ENCODE results near the gene HOMEZ. TPM values are rescaled to one million over a fixed set of nuclear protein-coding genes. Genes with fewer than 3 reads are reported as not detected.
A peak's percentile ranks its signal among the peaks of the same experiment; 100 is the strongest.
"Not testable (repeated sequence)": the region's sequence is repeated elsewhere in the genome, so short reads cannot be mapped to it uniquely, and the experiment has no call there.

Gene HOMEZ
- total RNA-seq, 2 donors from 2014 or later = 4.6 to 5.7 TPM

- Mint-ChIP-seq H3K36me3 (ENCODE audit: low read depth) (peaks cover 4% of the 10 kb centered on the region), H3K27me3 (peaks cover 32% of the 10 kb centered on the region), H3K4me1 (peaks cover 7% of the 10 kb centered on the region), H3K27ac (no peak overlapping the region), H3K4me3 (no peak overlapping the region)
- H3K9me3 ChIP-seq (ENCODE audit: control insufficient read depth, low read length, poor library complexity, severe bottlenecking) = no peaks in the 10 kb centered on the region
- DNase-seq (no peak), ATAC-seq (no peak)
Observed at GRCh38 chr14:23242076-23242475, 43.9 kb downstream of the HOMEZ start.

- H3K27me3 Mint-ChIP-seq = peaks cover 32% of the 10 kb centered on the region
- H3K36me3 Mint-ChIP-seq (ENCODE audit: low read depth); H3K9me3 ChIP-seq (ENCODE audit: control insufficient read depth, low read length, poor library complexity, severe bottlenecking); DNase-seq; H3K4me1 Mint-ChIP-seq; H3K4me3 Mint-ChIP-seq; H3K27ac Mint-ChIP-seq; ATAC-seq: not testable (repeated sequence)
Observed at GRCh38 chr14:23241061-23241715, 44.7 kb downstream of the HOMEZ start.

GRCh38 chr14:23240661-23241060, 45.3 kb downstream of the HOMEZ start:
- Mint-ChIP-seq H3K27ac (no peak overlapping the region), H3K36me3 (ENCODE audit: low read depth) (peaks cover 4% of the 10 kb centered on the region), H3K4me3 (no peak overlapping the region), H3K27me3 (peaks cover 32% of the 10 kb centered on the region), H3K4me1 (peaks cover 7% of the 10 kb centered on the region)
- ATAC-seq = no peak
- DNase-seq = no peak
- no peaks in the 10 kb centered on the region for H3K9me3 ChIP-seq (ENCODE audit: control insufficient read depth, low read length, poor library complexity, severe bottlenecking)

- H3K4me3 Mint-ChIP-seq = peak within 1 kb of the TSS; percentile 37
- H3K9me3 ChIP-seq (ENCODE audit: control insufficient read depth, low read length, poor library complexity, severe bottlenecking) = no peaks in the 10 kb centered on the region
- H3K27me3 Mint-ChIP-seq = peaks cover 27% of the 10 kb centered on the region
- DNase-seq = peak; percentile 54 to 62 (median 59)
- peaks cover 4% of the 10 kb centered on the region for H3K36me3 Mint-ChIP-seq (ENCODE audit: low read depth)
- H3K4me1 Mint-ChIP-seq = peaks cover 7% of the 10 kb centered on the region
- peak; percentile 100 for ATAC-seq
- H3K27ac Mint-ChIP-seq = no peak within 1 kb of the TSS
Observed at GRCh38 chr14:23237772-23238594, 47.9 kb downstream of the HOMEZ start, which contains the start of gene RNF212B. TSS of gene RNF212B (plus strand) at chr14:23237936. CDS start at chr14:23240346, 2,410 bp downstream.

GRCh38 chr14:23232241-23232808, 53.6 kb downstream of the HOMEZ start:
- not testable (repeated sequence) for H3K27ac Mint-ChIP-seq; H3K36me3 Mint-ChIP-seq (ENCODE audit: low read depth); ATAC-seq; H3K4me1 Mint-ChIP-seq; H3K9me3 ChIP-seq (ENCODE audit: control insufficient read depth, low read length, poor library complexity, severe bottlenecking); H3K27me3 Mint-ChIP-seq; DNase-seq; H3K4me3 Mint-ChIP-seq

- DNase-seq (no peak), ATAC-seq (no peak)
Observed at GRCh38 chr14:23228812-23229211, 57.1 kb downstream of the HOMEZ start.

GRCh38 chr14:23227566-23227965, 58.4 kb downstream of the HOMEZ start:
- Mint-ChIP-seq H3K36me3 (ENCODE audit: low read depth) (no peaks in the 10 kb centered on the region), H3K27me3 (peaks cover 8% of the 10 kb centered on the region), H3K4me1 (peaks cover 2% of the 10 kb centered on the region), H3K27ac (no peak overlapping the region), H3K4me3 (no peak overlapping the region)
- ATAC-seq = no peak
- H3K9me3 ChIP-seq (ENCODE audit: control insufficient read depth, low read length, poor library complexity, severe bottlenecking) = no peaks in the 10 kb centered on the region
- no peak for DNase-seq

More at GRCh38 chr14:23228812-23229211, 57.1 kb downstream of the HOMEZ start:
- H3K4me3 Mint-ChIP-seq = no peak overlapping the region
- no peaks in the 10 kb centered on the region for H3K36me3 Mint-ChIP-seq (ENCODE audit: low read depth)
- H3K27me3 Mint-ChIP-seq = peaks cover 8% of the 10 kb centered on the region
- H3K27ac Mint-ChIP-seq = no peak overlapping the region
- H3K9me3 ChIP-seq (ENCODE audit: control insufficient read depth, low read length, poor library complexity, severe bottlenecking) = no peaks in the 10 kb centered on the region
- peaks cover 2% of the 10 kb centered on the region for H3K4me1 Mint-ChIP-seq

GRCh38 chr14:23224958-23225357, 61.0 kb downstream of the HOMEZ start:
- not testable (repeated sequence) for H3K9me3 ChIP-seq (ENCODE audit: control insufficient read depth, low read length, poor library complexity, severe bottlenecking); H3K36me3 Mint-ChIP-seq (ENCODE audit: low read depth); H3K27ac Mint-ChIP-seq; DNase-seq; ATAC-seq; H3K4me1 Mint-ChIP-seq; H3K4me3 Mint-ChIP-seq
- peaks cover 31% of the 10 kb centered on the region for H3K27me3 Mint-ChIP-seq

Other genes starting within 250 kb of the HOMEZ start
- not detected for gene PSMB11, start 243.9 kb downstream of the HOMEZ start, total RNA-seq
- 1 to 10 TPM; 1.6 to 1.8 TPM for gene CDH24, start 228.6 kb downstream of the HOMEZ start, total RNA-seq
- gene ACIN1, start 191.0 kb downstream of the HOMEZ start, total RNA-seq = 100 to 1,000 TPM; 264 to 298 TPM
- gene C14orf119, start 190.6 kb downstream of the HOMEZ start, total RNA-seq = 10 to 100 TPM; 10.5 to 11.6 TPM
- gene CIROP, start 181.1 kb downstream of the HOMEZ start, total RNA-seq = not detected
- under 1 TPM in 1 of 2 donors, not detected in 1; 0.25 TPM for gene CEBPE, start 166.9 kb downstream of the HOMEZ start, total RNA-seq
- gene SLC7A8, start 102.5 kb downstream of the HOMEZ start, total RNA-seq = 1 to 10 TPM; 2.0 to 2.5 TPM
- gene RNF212B, start 48.2 kb downstream of the HOMEZ start, total RNA-seq = under 1 TPM in 1 of 2 donors, not detected in 1; 0.89 TPM
- 10 to 100 TPM; 30.6 to 33.8 TPM for gene PPP1R3E, start 16.7 kb upstream of the HOMEZ start, total RNA-seq
- gene BCL2L2, start 20.7 kb upstream of the HOMEZ start, total RNA-seq = 1 to 10 TPM; 3.5 to 5.0 TPM
- 100 to 1,000 TPM; 168 to 182 TPM for gene PABPN1, start 35.3 kb upstream of the HOMEZ start, total RNA-seq
- gene SLC22A17, start 66.8 kb upstream of the HOMEZ start, total RNA-seq = 10 to 100 TPM in 1 of 2 donors, 1 to 10 TPM in 1; 3.7 to 10.5 TPM
- gene EFS, start 79.0 kb upstream of the HOMEZ start, total RNA-seq = not detected
- not detected for gene IL25, start 86.7 kb upstream of the HOMEZ start, total RNA-seq
- gene CMTM5, start 90.9 kb upstream of the HOMEZ start, total RNA-seq = 10 to 100 TPM in 1 of 2 donors, 1 to 10 TPM in 1; 2.5 to 29.1 TPM
- not detected for gene MYH6, start 122.1 kb upstream of the HOMEZ start, total RNA-seq
- gene MYH7, start 149.5 kb upstream of the HOMEZ start, total RNA-seq = not detected
- 100 to 1,000 TPM in 1 of 2 donors, 10 to 100 TPM in 1; 97.6 to 120 TPM for gene NGDN, start 183.6 kb upstream of the HOMEZ start, total RNA-seq